Medulla oblongata (tissue), 1 donor: Measurements from ENCODE around the gene MAPK14.
"Not testable (repeated sequence)": the region's sequence is repeated elsewhere in the genome, so short reads cannot be mapped to it uniquely, and the experiment has no call there.

Experiments
- DNase-seq: peaks from one replicate; pipeline ENCODE4 v3.0.0-alpha.2; 2015; ENCODE audit errors: extremely low spot score

MAPK14 gene

DNA sequence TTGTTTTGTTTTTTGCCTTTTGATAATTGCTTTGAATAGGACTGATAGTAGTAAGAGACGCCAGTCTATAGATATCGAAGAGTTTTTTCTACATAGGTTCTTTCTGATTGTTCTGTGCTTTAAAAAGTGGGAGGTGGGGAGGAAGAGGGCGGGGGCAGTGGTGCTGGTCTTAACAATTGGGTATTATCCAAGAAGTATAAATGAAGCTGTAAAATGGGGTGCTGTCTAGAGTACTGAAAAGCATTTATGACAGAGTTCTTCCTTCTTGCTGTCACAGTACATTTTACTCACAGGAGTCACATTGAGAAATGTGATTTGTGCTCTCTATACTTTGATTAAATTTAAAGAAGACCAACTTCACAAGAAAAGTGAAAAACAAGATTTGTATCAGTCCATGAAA is 41.0 kb downstream of the MAPK14 start:
- DNase-seq = no peak

DNA sequence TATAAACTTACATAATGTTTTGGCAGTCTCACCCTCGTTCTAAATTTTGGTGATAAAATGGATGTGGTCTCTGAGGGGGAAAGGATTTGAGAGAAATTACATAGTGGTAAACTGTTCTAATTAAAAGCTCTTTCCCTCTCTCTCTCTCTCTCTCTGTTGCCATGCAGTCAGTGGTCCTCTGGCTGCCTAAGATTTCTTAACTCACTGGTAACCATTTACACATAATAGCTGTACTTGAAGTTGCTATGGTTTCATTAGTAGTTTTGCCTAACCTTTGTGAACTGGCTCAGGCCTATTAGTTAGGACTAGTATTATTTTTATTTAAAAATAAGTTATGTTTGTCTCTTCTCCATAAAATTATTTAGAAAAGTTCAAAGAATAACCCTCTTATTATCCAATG is 42.0 kb downstream of the MAPK14 start:
- DNase-seq = no peak

DNA sequence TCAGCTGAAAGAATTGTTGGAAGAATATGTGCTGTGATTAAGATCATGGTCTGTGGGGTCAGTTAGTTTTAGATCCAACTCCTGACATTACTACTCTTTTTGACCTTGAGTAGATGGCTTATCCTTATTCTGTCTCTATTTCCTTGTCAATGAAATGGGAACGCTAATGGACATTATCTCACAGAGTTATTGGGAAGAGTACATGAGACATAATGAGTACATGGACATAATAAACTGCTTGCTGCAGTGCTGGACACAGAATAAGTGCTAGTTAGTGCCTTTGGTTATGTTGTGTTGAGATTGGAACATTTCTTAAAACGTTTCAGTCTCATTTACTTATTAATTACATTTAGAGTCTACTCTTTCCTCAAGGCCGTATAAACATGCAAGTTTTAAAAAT is 42.6 kb downstream of the MAPK14 start:
- DNase-seq = no peak

DNA sequence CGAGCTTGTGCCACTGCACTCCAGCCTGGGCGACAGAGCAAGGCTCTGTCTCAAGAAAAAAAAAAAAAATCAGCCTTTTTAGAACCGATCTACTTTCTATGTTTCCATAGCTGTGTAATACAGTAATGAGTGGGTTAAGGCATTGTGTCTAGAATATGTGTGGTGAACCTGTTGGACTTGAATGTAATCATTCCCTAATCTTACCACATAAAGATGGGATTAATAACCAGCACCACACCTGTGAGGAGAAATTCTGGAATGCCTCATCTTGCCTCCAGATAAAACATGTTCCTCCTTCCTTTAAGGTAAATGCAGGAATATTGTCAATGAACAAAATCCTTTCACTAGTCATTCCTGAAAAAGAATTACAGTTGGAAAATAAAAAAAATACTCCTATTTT is 43.7 kb downstream of the MAPK14 start:
- DNase-seq = no peak

DNA sequence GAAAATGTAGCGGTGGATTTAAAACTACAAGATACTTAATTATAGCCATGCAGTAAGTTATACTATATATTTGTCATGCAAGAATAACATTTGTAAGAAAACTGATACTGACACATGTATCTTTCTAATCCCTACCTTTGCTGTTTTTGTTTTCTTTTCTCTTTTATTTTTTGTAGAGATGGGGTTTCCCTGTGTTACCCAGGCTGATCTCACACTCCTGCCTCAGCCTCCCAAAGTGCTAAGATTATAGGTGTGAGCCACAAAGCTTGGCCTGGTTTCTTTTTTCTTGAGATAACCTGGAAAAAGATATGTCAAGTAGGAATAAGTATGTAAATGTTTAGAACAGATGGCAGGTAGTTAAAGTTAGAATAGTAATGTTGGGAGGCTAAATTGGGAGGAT is 44.1 kb downstream of the MAPK14 start:
- DNase-seq = no peak

DNA sequence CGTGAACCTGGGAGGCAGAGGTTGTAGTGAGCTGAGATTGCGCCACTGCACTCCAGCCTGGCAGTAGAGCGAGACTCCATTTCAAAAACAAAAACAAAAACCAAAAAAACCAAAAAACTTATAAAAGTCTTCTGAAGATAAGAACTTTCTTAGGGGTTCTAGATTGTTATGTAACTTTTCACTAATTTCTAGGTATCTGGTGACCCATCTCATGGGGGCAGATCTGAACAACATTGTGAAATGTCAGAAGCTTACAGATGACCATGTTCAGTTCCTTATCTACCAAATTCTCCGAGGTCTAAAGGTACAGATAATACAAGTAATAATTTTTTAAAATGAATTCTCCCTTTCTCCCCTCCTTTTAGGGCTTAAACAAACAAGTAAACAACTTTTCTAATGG is 45.1 kb downstream of the MAPK14 start:
- no peak for DNase-seq

DNA sequence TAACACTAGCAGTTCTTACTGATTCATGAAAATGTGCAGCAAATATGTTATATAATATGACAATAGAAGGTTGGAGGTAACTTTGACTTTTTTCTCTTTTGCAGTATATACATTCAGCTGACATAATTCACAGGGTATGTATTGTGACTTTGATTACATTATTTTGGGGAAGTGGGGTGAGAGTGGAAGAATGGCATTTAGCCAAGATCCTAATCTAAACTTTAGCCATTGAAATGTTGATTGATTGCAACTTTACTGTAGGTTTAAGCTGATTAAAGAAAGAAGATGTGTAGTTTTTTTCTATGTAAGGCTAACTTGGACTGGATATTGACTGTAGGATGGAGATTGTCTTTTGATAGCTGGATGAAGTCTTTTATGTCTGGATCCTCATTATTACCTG is 46.0 kb downstream of the MAPK14 start:
- DNase-seq = no peak

DNA sequence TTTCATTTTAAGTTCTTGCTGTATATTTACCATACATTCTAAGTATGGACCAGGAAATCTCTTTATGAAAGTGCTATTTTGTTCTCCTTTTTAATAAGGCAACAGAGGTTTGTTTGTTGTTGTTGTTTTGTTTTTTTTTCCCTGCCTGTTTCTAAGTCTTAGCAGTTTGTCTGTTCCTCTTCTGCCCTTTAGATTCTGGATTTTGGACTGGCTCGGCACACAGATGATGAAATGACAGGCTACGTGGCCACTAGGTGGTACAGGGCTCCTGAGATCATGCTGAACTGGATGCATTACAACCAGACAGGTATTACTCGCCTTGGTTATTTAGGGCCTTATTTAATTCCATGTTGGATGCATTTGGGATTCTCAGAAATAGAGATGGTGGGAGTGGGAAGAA is 48.0 kb downstream of the MAPK14 start:
- DNase-seq = no peak

DNA sequence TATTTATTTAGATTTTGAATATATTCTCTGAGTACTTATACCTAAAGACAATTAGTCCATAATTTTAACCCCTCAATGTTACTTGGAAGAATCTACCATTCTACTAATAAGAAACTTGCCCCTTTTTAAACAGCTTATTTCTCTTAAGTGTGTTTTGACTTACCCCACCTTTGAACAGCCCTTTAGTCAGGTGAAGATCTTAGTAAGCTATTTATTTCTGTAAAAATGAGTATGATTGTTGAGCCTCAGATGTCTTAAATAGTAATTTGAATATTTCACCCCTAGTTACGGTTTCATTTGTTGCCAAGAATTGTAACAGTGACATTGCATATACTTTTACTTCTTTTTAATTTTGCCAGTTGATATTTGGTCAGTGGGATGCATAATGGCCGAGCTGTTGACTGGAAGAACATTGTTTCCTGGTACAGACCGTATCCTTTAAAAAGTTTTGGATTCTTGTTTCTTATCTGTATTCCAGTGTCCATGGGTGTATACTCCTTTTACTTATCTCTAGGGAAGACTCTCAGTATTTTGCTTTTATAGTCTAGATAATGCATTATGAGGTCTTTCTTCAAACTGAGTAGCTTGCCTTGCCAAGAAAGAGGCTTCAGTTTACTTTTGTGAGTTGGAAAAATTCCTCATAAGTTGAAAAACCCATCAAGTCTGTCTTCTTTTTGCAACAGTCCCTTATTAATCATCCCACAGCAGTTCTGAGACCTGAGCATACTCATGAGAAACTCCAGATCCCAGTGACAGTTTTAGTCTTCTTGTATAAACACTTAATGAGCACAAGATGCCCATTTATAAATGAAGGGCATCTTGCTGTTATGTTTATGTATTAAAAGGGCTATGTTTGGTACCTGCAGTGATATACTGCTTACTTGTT is 48.8 kb downstream of the MAPK14 start:
- DNase-seq = no peak

DNA sequence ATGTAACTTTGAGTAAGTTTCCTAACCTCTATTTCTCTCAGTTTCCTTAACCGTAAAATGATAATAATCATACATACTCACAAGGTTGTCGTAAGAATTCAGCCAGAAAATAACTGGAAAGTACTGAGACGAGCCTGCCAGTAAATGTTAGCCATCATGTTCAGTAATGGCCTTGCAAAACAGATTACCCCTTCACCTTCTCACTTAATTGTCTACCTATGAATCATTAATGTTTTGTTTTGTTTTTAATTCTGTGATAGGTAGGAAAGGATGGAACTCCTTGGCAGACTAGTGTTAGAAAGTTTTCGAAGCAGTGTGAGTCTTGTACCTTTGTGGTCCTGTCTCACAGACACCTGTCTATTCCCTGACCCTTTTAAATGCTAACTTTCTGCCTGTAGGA is 50.6 kb downstream of the MAPK14 start:
- DNase-seq = no peak

DNA sequence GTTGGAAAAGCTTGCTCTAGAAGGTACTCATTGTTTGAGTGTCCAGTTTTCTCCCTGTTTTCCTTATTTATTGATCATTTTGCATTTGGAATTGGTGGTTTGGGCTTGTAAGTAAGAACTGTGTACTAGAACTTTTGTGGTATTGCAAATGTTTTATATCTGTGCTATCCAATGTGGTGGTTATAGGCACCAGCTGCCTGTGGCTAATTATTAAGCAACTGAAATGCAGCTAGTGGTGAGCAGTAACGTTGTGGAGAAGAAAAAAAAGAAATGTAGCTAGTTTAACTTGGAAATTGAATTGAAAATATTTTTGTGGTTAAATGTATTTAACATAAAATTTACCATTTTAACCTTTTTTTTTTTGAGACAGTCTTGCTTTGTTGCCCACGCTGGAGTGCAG is 52.0 kb downstream of the MAPK14 start:
- DNase-seq = no peak

DNA sequence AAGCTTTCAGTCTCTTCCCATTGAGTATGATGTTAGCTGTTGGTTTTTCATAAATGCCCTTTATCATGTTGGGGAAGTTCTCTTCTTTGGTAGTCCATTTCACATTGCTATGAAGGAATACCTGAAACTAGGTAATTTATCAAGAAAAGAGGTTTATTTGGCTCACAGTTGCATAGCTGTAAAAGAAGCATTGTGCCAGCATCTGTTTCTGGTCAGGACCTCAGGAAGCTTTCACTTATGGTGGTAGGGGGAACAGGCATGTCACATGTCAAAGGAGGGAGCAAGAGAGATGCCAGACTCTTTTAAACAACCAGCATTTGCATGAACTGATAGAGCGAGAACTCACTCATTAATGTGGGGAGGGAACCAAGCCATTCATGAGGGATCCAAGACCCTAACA is 54.7 kb downstream of the MAPK14 start:
- no peak for DNase-seq

DNA sequence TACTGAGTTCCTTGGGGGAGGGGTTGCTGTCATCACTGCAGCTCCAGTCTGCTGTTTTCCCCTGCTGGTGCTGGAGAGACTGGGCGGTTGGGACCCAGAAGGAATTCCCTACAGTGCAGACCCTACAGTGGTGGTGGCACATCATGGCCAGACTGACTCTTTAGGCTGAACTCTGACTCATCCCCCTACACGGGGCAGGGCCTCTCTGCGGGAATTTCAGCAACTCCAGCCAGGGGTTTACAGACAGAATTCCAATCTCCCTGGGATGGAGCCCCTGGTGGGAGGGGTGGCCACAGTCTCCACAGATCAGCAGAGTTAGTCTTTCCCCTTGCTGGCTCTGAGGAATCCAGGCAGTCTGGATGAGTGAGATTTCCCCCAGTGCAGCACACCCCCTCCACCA is 55.8 kb downstream of the MAPK14 start:
- no peak for DNase-seq

DNA sequence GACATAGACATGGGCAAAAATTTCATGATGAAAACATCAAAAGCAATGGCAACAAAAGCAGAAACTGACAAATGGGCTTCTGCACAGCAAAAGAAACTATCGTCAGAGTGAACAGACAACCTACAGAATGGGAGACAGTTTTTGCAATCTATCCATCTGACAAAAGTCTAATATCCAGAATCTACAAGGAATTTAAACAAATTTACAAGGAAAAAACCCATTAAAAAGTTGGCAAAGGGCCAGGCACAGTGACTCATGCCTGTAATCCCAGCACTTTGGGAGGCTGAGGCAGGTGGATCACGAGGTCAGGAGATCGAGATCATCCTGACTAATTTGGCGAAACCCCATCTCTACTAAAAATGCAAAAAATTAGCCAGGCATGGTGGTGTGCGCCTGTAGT is 60.6 kb downstream of the MAPK14 start:
- DNase-seq = not testable (repeated sequence)

DNA sequence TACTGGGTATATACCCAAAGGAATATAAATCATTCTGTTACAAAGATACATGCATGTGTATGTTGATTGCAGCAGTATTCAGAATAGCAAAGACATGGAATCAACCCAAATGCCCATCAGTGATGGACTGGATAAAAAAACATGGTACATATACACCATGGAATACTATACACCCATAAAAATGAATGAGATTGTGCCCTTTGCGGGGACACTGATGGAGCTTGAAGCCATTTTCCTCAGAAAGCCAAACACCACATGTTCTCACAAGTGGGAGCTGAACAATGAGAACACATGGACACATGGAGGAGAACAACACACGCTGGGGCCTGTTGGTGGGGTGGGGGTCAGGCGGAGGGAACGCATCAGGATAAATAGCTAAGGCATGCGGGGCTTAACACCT is 61.4 kb downstream of the MAPK14 start:
- DNase-seq = no peak

DNA sequence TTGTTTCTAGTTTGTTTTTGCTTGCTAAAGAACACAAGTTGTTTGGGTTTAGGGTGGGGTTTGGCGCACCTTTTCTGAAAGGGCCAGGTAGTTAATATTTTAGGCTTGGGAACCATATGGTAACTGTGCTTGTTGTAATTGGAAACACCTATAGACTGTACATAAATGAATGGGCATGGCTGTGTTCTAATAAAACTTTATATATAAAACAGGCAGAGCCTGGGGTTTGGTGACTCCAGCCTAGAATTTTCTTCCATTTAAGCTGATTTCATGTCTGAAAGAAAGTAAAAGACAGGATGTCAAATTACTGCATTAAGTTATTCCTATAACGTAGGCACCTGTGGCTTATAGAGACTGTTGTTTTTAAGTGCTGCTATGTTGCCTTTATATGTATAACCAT is 66.6 kb downstream of the MAPK14 start:
- DNase-seq = no peak

DNA sequence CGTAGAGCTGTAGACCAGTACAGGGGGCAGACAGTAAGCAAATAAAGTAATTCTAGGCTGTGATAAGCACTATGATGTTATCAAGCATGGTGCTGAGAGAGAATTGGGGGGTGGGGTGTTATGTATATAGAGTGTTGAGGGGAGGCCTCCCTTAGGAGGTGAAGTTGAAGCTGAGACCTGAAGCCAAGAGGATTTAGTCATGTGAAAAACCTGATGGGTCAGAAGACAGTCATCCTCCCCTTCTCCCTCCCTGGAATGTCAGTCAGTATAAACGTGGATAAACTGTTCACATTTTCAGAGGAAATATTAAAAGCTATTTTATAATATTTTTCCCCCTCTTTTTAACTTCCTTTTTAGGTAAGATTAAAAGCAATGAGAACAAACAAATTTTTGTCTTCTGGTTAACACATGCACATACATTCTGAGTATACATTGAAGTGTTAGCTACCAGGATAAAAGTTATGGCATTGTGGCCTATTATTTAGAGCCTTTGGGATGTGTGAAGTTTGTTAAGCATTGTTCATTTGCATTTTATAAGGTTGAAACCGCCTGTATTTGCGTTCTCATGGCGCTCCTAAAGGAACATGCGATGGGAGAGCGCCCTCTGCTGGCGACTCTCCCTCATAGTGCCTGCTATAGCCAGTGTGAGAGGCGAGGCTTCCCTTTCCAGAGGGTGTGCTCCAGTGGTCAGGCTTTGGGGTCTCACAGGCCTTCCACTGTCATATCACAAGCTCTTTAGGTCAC is 67.3 kb downstream of the MAPK14 start:
- DNase-seq = peak; percentile 91

DNA sequence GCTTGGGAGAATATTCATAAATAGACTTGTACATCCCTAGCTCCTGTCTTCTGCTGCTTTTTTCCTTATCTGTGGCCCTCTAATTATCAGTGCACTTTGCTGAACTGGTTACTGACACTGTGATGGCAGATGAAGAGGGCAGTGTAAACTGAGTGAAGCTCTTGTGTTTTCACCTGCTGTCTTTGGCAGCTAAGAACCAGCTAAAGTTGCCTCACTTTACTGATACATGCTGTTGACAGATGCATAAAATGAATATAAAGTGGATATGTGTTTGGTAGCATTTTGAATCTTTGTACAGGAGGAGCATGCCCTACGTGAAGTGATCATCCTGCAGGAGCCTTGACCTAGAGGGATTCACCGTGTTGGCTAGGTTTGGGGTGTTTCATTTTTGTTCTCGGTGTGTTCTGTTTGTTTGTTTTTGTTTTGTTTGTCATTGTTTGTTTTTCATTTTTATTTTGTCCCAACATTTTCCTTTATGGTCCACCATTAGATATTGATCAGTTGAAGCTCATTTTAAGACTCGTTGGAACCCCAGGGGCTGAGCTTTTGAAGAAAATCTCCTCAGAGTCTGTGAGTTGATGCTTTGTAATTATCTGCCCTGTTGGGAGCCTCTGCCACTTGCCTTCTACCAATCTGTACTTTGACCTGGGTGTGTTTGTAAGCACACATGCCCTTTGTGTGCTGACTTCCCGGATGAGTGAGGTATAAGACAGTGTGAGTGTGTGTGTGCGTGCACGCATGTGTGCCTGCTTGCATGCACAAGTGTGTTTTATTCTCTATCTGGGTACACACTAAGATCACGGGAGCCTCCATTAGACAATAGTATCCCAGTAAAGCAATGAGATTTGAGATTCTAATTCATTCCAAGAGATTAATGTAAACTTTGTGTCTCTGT is 68.1 kb downstream of the MAPK14 start:
- no peak for DNase-seq

DNA sequence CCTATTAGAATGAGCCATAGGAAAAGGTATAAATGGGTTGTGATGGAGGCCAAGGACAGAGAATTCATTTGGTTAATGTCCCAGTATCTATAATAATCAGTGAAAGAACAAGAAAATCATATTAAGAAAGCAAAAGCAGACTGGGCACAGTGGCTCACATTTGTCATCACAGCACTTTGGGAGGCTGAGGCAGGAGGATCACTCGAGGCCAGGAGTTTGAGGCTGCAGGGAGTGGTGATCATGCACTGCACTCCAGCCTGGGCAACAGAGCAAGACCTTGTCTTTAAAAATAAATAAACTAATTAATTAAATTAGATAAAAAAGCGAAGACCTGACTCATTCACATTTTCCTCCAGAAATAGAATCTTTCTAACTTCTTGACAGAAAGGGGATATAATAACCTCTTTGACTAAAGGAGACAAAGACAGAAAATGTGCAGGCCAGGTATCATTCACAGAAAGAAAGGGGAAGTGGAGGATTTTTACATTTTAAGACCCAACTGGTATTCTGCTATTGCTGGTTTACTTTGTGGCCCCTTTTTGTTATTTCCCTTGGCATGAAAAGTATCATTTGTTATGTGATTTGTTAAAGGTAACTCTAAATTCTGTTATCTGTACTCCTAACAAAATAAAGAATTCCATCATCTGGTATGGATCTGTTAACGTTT is 70.8 kb downstream of the MAPK14 start:
- no peak for DNase-seq

DNA sequence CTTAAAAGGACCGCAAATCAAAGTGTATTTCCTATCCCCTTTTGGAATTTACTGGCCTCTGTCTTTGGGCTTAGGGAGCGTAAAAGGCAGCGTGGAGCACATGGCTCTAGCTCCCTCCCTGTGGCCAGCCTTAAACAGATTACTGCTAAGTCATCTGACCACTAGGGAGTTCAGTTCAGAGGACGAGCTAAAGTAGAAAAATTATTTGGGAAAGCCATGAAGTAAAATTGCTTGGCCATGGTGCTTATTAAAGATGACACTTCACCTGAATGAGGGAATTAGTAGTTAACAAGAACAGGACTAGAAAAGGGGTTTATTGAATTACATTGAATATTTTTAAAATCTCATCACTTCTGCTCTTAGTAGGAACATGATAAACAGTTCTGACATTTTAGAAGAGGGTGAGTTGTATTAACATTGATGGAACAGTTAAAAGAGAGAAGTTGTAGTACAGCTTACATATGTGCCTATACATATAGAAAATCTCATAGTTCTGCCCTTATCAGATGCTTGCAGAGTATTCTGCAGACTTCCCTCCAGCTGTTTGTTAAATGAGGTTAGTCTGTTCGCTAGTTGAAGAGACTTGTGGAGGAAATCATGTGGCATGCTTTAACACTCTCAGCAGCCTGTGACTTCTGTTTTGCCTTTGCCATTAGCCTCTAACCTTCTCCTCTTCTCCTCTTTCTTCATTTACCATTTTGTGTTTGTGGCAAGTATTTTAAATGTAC is 71.5 kb downstream of the MAPK14 start:
- no peak for DNase-seq

DNA sequence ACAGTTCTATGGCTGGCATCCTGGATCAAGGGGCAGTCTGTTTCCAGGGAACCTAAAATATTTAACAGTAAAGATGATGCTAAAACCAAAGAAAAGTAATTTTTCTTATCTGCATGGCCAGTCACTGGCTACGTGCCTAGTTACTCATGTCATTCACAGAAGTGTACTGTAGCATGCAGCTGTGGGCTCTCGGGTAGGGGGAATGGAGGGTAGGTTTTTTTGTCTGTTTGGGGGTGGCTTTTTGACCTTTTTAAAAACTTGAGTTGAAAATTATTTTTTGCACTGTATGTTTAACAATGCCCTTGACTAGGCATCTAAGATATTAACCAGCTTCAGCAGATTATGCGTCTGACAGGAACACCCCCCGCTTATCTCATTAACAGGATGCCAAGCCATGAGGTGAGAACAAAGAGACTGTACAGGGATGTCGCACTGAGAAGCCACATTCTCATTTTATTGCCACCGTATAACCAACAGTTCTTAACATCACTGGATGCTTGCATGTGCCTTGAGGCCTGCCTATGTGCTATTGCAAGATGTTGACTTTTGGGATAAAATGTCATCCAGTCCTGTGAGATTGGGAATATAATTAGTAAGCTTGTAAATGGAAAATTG is 72.4 kb downstream of the MAPK14 start:
- DNase-seq = no peak
